HEK293T (cell line): ENCODE measurements around the gene SULT1C2.

Experiments used
- BHLHE40 ChIP-seq: fragments of 450-650 bp; IDR thresholded peaks from 2 replicates; pipeline ENCODE4 v1.6.1; 2016; ENCODE audit warnings: mild to moderate bottlenecking, moderate library complexity, borderline replicate concordance
- CTBP1 ChIP-seq: fragments of 450-650 bp; IDR thresholded peaks from 2 replicates; pipeline ENCODE4 v1.6.1; 2016; ENCODE audit warnings: borderline replicate concordance
- ELF4 ChIP-seq: fragments of 450-650 bp; IDR thresholded peaks from 2 replicates; pipeline ENCODE4 v1.6.1; 2017; ENCODE audit warnings: antibody characterized with exemption
- FOXM1 ChIP-seq: fragments of 450-650 bp; IDR thresholded peaks from 2 replicates; pipeline ENCODE4 v1.6.1; 2017; ENCODE audit warnings: mild to moderate bottlenecking, borderline replicate concordance
- SUZ12 ChIP-seq: fragments of 450-650 bp; IDR thresholded peaks from 2 replicates; pipeline ENCODE4 v1.6.1; 2016; ENCODE audit warnings: mild to moderate bottlenecking
- TARDBP ChIP-seq: fragments of 450-650 bp; IDR thresholded peaks from 2 replicates; pipeline ENCODE4 v1.6.1; 2016
- TF ChIP-seq, protein P1 (sequence below): fragments of 450-650 bp; IDR thresholded peaks from 2 replicates; pipeline ENCODE4 v1.6.1; 2016

DNA sequence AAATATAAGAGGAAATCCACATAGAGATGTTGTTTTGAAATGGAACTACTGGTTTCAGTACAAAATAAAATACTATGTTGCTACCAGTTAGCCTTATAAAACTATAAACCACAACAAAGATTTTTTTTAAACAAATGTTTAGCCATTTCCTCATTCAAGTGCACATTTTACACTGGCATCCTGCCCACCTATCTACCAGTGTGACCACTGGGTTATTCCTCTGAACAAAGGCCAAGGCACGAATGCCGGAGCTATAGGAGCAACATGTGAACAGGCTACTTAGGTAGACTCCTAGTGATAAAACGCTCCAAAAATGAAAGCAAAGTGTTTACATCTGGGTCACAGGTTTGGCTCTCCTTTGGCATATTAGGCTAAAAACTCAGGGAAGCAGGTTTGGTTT lies 57.3 kb downstream of the SULT1C2 start:
- no peak for TF ChIP-seq SUZ12
- no peak for TF ChIP-seq BHLHE40
- TF ChIP-seq, protein P1, sequence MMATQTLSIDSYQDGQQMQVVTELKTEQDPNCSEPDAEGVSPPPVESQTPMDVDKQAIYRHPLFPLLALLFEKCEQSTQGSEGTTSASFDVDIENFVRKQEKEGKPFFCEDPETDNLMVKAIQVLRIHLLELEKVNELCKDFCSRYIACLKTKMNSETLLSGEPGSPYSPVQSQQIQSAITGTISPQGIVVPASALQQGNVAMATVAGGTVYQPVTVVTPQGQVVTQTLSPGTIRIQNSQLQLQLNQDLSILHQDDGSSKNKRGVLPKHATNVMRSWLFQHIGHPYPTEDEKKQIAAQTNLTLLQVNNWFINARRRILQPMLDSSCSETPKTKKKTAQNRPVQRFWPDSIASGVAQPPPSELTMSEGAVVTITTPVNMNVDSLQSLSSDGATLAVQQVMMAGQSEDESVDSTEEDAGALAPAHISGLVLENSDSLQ, result no peak
- TF ChIP-seq CTBP1, result no peak
- no peak for TF ChIP-seq ELF4
- no peak for TF ChIP-seq TARDBP
- TF ChIP-seq FOXM1, result no peak
